Hematopoietic multipotent progenitor cell treated with erythropoietin and hydrocortisone succinate and interleukin-3 and kit ligand, for 6 days (in vitro differentiated cells): ENCODE data around the gene SEMA6C.
"Not testable (repeated sequence)": the region's sequence is repeated elsewhere in the genome, so short reads cannot be mapped to it uniquely, and the experiment has no call there.

Experiments
- DNase-seq: peaks from one replicate; pipeline ENCODE4 v3.0.0-alpha.2; 2015

SEMA6C gene

GRCh38 chr1:151146412-151147131 is at the start of gene SEMA6C:
Gene SEMA6C, minus strand, starts transcription at chr1:151146631. Its CDS starts 4,010 bp downstream, at chr1:151142621.
- DNase-seq: peak; percentile 95

- DNase-seq: peak; percentile 66
Measured at GRCh38 chr1:151194894-151195594, 48.6 kb upstream of the SEMA6C start.

DNA sequence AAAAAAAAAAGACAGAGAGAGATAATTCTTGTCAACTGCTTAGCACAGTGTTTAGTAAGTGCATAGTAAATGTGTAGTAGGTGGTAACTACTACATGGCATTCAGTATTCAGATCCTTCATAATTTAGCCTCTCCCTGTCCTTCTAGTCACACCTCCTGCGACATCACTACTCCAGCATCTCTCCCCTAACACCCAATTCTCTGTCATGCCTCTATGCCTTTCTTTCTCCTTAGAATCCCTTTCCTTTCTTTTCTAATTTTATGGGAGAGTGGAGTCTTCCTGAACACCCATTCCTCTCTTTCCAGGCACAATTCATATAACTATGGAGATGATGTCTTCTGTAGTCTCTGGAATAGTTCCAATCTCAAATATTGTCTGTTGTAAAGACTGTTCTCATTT is 47.4 kb upstream of the SEMA6C start:
- no peak for DNase-seq

- DNase-seq: no peak
Measured at GRCh38 chr1:151193304-151193703, 46.9 kb upstream of the SEMA6C start.

- no peak for DNase-seq
Measured at GRCh38 chr1:151192047-151192446, 45.6 kb upstream of the SEMA6C start.

- DNase-seq: peak; percentile 97
Measured at GRCh38 chr1:151189637-151190445, 43.4 kb upstream of the SEMA6C start, which contains the start of gene VPS72. Gene VPS72, minus strand, starts transcription at chr1:151190197. Its CDS starts 76 bp downstream, at chr1:151190121.

DNA sequence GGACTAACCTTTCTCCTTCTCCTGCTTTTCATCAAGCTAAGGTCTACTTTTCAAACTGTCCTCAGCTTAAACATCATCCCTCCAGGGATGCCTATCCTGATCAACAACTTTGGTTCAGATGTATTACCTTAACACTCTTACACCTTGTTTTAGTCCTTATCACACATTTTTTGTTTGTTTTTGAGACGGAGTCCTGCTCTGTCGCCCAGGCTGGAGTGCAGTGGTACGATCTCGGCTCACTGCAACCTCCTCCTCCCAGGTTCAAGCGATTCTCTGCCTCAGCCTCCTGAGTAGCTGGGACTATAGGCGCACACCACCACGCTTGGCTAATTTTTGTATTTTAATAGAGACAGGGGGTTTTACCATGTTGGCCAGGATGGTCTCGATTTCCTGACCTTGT is 42.2 kb upstream of the SEMA6C start:
- DNase-seq: not testable (repeated sequence)

GRCh38 chr1:151187205-151187604 is 40.8 kb upstream of the SEMA6C start:
- DNase-seq: no peak

DNA sequence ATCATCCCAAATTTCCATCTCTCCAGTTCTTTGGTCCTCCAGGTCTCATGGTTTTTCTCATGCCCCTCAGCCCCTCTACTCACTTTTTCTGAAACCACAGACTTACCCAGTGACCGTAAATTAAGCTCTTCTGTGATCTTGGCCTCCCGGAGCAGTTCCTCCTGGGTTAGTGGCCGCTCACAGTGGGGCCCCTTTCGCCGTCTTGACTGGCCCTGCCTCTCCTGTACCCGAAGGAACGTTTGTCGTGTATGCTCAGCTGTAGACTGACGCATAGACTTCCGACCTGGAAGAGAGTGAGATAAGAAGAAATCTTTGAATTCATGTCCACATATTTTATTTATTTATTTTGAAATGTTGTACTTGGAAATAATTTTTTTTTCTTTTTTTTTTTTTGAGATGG is 37.8 kb upstream of the SEMA6C start:
- DNase-seq: no peak

GRCh38 chr1:151176514-151177045 is 30.1 kb upstream of the SEMA6C start:
- no peak for DNase-seq

DNA sequence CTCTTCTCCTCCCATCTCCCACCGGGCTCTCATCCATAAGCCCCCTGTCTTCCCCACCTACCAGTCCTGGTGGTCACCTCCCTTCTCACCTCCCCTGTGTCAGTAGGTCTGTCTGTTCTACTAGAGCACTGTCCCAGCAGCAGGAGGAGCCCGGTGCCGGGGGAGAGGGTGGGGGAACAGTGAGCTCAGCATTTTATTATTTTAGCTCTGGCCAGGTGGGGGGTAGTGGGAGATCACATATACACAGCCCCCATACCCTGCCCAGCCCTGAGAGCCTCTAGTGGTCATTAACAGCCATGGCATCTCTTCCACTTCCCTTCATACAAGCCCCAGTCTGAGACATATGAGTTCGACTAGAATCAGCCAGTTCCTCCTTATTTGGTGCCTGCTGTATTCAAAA is 29.4 kb upstream of the SEMA6C start, which contains the start of gene TMOD4:
TMOD4 (minus strand) TSS at position 119 of the 400 bp plus-strand sequence. CDS start 1,106 bp downstream, outside the sequence.
- peak; percentile 76 for DNase-seq

GRCh38 chr1:151175041-151175741 is 28.8 kb upstream of the SEMA6C start:
- DNase-seq: no peak

DNA sequence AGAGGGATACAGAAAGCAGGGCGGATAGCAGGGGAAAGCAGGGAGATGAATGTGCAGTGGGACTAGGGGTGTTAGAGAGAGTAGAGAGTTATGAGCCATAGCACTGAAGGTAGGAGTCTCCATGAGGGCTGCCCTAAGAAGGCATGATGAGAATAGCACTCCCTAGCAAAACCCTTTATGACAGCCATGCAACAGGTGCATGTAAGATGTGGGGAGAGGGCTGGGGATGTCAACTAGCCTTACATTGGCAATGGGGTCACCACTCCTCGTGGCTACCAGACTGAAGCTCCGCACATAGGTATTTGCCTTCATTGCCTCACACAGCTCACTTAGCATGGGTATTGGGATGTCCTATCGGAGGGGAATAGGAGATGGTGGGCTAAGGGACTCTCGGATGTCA is 24.8 kb upstream of the SEMA6C start:
- no peak for DNase-seq

DNA sequence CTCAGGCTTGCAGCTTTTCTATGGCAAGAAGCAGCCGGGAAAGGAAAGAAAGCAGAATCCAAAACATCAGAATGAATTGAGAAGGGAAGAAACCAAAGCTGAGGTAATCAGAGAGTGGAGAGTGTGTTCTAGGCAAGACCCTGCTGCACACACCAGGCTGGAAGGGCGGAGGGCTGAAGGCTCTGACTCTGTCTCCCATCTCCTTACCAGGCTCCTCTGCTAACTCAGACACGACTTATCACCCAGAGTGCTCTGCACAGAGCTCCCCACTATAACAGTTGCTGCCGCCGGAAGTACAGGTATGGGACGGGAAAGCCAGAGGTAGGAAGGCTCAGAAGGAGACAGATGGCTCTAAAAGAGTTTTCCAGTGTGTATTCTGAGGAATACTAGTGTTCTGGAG is 20.7 kb upstream of the SEMA6C start:
- no peak for DNase-seq

DNA sequence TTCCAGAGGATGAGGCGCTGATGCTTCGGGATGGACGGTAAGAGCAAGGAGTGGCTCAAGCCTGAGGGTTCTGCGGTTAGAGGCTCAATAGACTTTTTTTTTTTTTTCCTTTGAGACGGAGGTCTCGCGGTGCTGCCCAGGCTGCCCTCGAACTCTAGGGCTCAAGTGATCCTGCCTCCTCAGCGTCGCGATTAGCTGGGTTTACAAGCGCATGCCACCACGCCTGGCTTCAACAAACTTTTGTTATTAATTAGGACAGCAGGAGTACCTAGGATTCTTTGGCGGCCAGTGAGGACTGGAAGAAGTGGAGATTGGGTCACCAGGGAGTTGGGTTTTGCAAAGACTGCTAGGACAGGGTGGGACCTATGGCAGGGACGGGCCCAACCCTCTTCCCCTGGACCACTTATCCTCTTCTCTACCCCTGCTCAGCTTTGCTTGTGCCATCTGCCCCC is 20.1 kb upstream of the SEMA6C start:
- peak; percentile 69 for DNase-seq

GRCh38 chr1:151165738-151166504 is 19.5 kb upstream of the SEMA6C start, which contains the start of the genes LYSMD1 and SCNM1:
Gene LYSMD1, minus strand, starts transcription at chr1:151165902. Its CDS starts 644 bp downstream, at chr1:151165258.
Gene SCNM1, plus strand, starts transcription at chr1:151166144. Its CDS starts 9 bp downstream, at chr1:151166153.
- DNase-seq: peak; percentile 99

GRCh38 chr1:151165281-151165737 is 18.9 kb upstream of the SEMA6C start:
- DNase-seq: peak; percentile 16

GRCh38 chr1:151164732-151165280 is 18.4 kb upstream of the SEMA6C start:
- DNase-seq: no peak

DNA sequence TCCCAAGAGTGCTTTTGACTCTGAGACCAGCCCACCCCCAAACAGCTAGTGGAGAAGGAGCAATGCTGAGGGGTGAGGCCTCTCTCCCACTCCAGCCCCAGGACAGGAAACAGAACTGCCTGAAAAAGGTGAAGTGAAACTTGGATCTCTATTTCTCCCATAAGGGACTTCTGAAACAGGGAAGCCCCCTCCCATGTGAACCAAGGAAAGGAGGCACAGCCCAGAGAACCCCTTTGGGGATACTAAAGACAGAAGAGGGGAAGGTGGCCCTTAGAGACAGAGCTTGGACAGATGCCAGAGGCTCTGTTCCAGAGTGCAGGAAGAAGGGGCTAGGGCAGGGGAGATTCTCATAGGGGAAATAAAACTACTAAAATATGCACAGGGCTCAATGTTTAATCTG is 12.9 kb upstream of the SEMA6C start:
- DNase-seq: no peak

DNA sequence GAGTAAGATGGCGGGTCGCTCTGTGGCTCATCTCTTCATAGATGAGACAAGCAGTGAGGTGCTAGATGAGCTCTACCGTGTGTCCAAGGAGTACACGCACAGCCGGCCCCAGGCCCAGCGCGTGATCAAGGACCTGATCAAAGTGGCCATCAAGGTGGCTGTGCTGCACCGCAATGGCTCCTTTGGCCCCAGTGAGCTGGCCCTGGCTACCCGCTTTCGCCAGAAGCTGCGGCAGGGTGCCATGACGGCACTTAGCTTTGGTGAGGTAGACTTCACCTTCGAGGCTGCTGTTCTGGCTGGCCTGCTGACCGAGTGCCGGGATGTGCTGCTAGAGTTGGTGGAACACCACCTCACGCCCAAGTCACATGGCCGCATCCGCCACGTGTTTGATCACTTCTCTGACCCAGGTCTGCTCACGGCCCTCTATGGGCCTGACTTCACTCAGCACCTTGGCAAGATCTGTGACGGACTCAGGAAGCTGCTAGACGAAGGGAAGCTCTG is 12.4 kb upstream of the SEMA6C start:
- no peak for DNase-seq

DNA sequence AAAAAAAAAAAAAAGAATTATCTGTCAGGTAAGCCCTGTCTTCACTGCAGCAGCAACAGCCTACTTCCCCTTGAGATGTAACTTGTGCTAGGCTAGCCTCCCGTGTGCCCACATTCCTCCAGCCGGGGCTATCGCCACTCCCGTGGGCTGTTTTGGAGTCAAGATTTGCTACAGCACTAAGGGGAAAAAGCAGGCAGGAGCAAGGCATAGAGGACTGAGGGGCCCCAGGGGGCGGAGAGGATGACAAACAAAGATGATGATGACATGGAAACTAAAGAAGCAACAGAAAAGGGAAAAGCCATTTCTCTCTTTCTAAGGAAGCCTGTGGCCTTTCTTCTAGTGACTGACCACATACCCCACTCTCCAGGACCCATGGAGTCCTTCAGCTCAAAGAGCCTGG is 11.9 kb upstream of the SEMA6C start:
- DNase-seq: no peak
